GM12878 (cell line): ENCODE data around the gene CA11. TPM values are rescaled to one million over a fixed set of nuclear protein-coding genes. Genes with fewer than 3 reads are reported as not detected.

Source experiments
- ATAC-seq: fragments of 200-7000 bp; cut with Tn5 transposase; 3 replicates; pipeline ENCODE4 v1.9.1; 2020; ENCODE audit warnings: mild to moderate bottlenecking, moderate library complexity
- BruUV-seq: library from RNA; stranded (reverse); fragments of 400-500 nt; replicated peaks from 2 replicates; lab custom pipeline; 2021; lab: Mats Ljungman, UMichigan
- CTCF ChIA-PET: fragments of 300-600 bp; sonication (Branson Sonifier 250); formaldehyde crosslinking; extraction: SDS; loops from one replicate; lab custom pipeline; 2021; ENCODE audit warnings: inconsistent platforms; lab: Yijun Ruan, JAX
- POLR2A ChIA-PET: fragments of 350-600 bp; formaldehyde crosslinking; extraction: SDS; loops from one replicate; lab custom pipeline; 2021; ENCODE audit warnings: inconsistent platforms; lab: Charles Lee
- RAD21 ChIA-PET: fragments of 300-600 bp; sonication (Branson Sonifier 250); formaldehyde crosslinking; loops from one replicate; lab custom pipeline; 2023; ENCODE audit warnings: antibody characterized with exemption; ENCODE audit not compliant: unreplicated experiment; lab: Charles Lee
- SMC1A ChIA-PET: fragments of 300-600 bp; sonication (Branson Sonifier 250); formaldehyde crosslinking; loops from one replicate; lab custom pipeline; 2023; ENCODE audit not compliant: unreplicated experiment, uncharacterized antibody; lab: Charles Lee
- DNase-seq: peaks from one replicate; pipeline ENCODE4 v3.0.0-alpha.2; 2011; ENCODE audit warnings: low read depth, low spot score
- FAIRE-seq: peaks from 3 replicates; lab custom pipeline; 2011; peaks lifted over from hg19 to GRCh38; lab: Jason Lieb, UNC
- H2AFZ ChIP-seq: 2 replicates; pipeline ENCODE4 v1.6.0; 2011; ENCODE audit warnings: low read depth, low read length, control low read depth; ENCODE audit not compliant: control insufficient read depth
- H3K27ac ChIP-seq: 2 replicates; pipeline ENCODE4 v1.5.1; 2011; ENCODE audit warnings: control low read depth; ENCODE audit not compliant: control insufficient read depth, insufficient read depth
- H3K27me3 ChIP-seq, 2 experiments: replicated peaks in 1 of 2; 2 replicates each; pipeline versions ENCODE4 v1.6.0 to v1.6.1; 2011; ENCODE audit warnings: low read length in 1 of 2; ENCODE audit not compliant: control insufficient read depth in 2 of 2, insufficient read depth in 2 of 2
- H3K36me3 ChIP-seq, 2 experiments: 2 replicates each; pipeline ENCODE4 v1.5.1; 2011; ENCODE audit warnings: low read length in 1 of 2; ENCODE audit not compliant: control insufficient read depth in 2 of 2, insufficient read depth in 2 of 2
- H3K4me1 ChIP-seq: 2 replicates; pipeline ENCODE4 v1.6.1; 2011; ENCODE audit warnings: mild to moderate bottlenecking, low read length, moderate library complexity, mixed read lengths; ENCODE audit not compliant: control insufficient read depth, insufficient read depth
- H3K4me2 ChIP-seq: 2 replicates; pipeline ENCODE4 v1.6.0; 2011; ENCODE audit warnings: control low read depth; ENCODE audit not compliant: control insufficient read depth, insufficient read depth
- H3K4me3 ChIP-seq: fragments of 200-600 bp; sonication (generic); 2 replicates; pipeline ENCODE4 v1.5.1; 2016
- H3K79me2 ChIP-seq: 2 replicates; pipeline ENCODE4 v1.6.0; 2011; ENCODE audit warnings: low read length; ENCODE audit not compliant: control insufficient read depth, insufficient read depth
- H3K9ac ChIP-seq: 2 replicates; pipeline ENCODE4 v1.8.0; 2011; ENCODE audit warnings: low read length, control low read depth, mixed read lengths; ENCODE audit not compliant: control insufficient read depth, insufficient read depth
- H3K9me3 ChIP-seq: replicated peaks from 3 replicates; pipeline ENCODE4 v1.5.1; 2011; ENCODE audit warnings: mild to moderate bottlenecking, low read length; ENCODE audit not compliant: control insufficient read depth, insufficient read depth
- H4K20me1 ChIP-seq: 2 replicates; pipeline ENCODE4 v1.6.0; 2011; ENCODE audit not compliant: control insufficient read depth, insufficient read depth
- BHLHE40 ChIP-seq, 2 experiments: fragments of 450-650 bp in 1 of 2; IDR thresholded peaks; 2 replicates each; pipeline ENCODE4 v1.6.1; 2011 to 2017; ENCODE audit warnings: low read depth in 2 of 2, borderline replicate concordance in 1 of 2, improper control_type of control experiment in 1 of 2, low read length in 1 of 2, mild to moderate bottlenecking in 1 of 2
- CBFB ChIP-seq: IDR thresholded peaks from 2 replicates; pipeline ENCODE4 v1.6.1; 2016; ENCODE audit warnings: antibody characterized with exemption, low read depth
- CEBPB ChIP-seq, 2 experiments: fragments of 150-350 bp in 1 of 2; IDR thresholded peaks; 2 replicates each; pipeline ENCODE4 v1.6.1; 2012 to 2014; ENCODE audit warnings: low read depth in 2 of 2, low read length in 2 of 2, borderline replicate concordance in 1 of 2, inconsistent platforms in 1 of 2
- CHD2 ChIP-seq: IDR thresholded peaks from 2 replicates; pipeline ENCODE4 v1.6.1; 2011; ENCODE audit warnings: low read depth, low read length, improper control_type of control experiment, borderline replicate concordance
- CHD4 ChIP-seq: fragments of 200-600 bp; sonication (generic); IDR thresholded peaks from 2 replicates; pipeline ENCODE4 v1.6.1; 2016; ENCODE audit warnings: mild to moderate bottlenecking
- ESRRA ChIP-seq: IDR thresholded peaks from 2 replicates; pipeline ENCODE4 v1.6.1; 2012; ENCODE audit warnings: mild to moderate bottlenecking, low read length, improper control_type of control experiment
- GATAD2B ChIP-seq: fragments of 450-650 bp; conservative IDR thresholded peaks from 2 replicates; pipeline ENCODE4 v1.6.1; 2017; ENCODE audit warnings: low read depth, mild to moderate bottlenecking, moderate library complexity
- HSF1 ChIP-seq: fragments of 150-350 bp; IDR thresholded peaks from 2 replicates; pipeline ENCODE4 v1.6.1; 2014; ENCODE audit warnings: mild to moderate bottlenecking, low read depth, low read length
- MLLT1 ChIP-seq: fragments of 450-650 bp; IDR thresholded peaks from 2 replicates; pipeline ENCODE4 v1.6.1; 2016; ENCODE audit warnings: mild to moderate bottlenecking
- MYC ChIP-seq: IDR thresholded peaks from 2 replicates; pipeline ENCODE4 v1.6.1; 2011; ENCODE audit warnings: mild to moderate bottlenecking, low read length, moderate library complexity, inconsistent platforms; ENCODE audit not compliant: insufficient read depth, insufficient replicate concordance, insufficient read length, severe bottlenecking
- PKNOX1 ChIP-seq: fragments of 450-650 bp; IDR thresholded peaks from 2 replicates; pipeline ENCODE4 v1.6.1; 2016; ENCODE audit warnings: mild to moderate bottlenecking
- POLR2A ChIP-seq: IDR thresholded peaks from 2 replicates; pipeline ENCODE4 v1.6.1; 2011; ENCODE audit warnings: low read depth, mild to moderate bottlenecking, low read length
- RB1 ChIP-seq: fragments of 450-650 bp; formaldehyde crosslinking; IDR thresholded peaks from 2 replicates; pipeline ENCODE4 v1.6.1; 2017; ENCODE audit warnings: mild to moderate bottlenecking, borderline replicate concordance
- RELB ChIP-seq: fragments of 450-650 bp; IDR thresholded peaks from 2 replicates; pipeline ENCODE4 v1.6.1; 2017; ENCODE audit warnings: low read depth, mild to moderate bottlenecking, moderate library complexity
- RFX5 ChIP-seq: IDR thresholded peaks from 2 replicates; pipeline ENCODE4 v1.6.1; 2011; ENCODE audit warnings: low read depth, low read length, improper control_type of control experiment
- RUNX3 ChIP-seq: IDR thresholded peaks from 2 replicates; pipeline ENCODE4 v1.6.1; 2012; ENCODE audit warnings: low read length, inconsistent platforms
- WGBS: methylation state at CpG from one replicate; pipeline ENCODE4 v1.1.6; 2016; ENCODE audit warnings: low lambda C conversion rate; ENCODE audit not compliant: insufficient replicate concordance, insufficient coverage; ENCODE audit errors: missing lambda C conversion rate; 5-methylcytosine and 5-hydroxymethylcytosine counted together
- in situ Hi-C: fragments of 300-500 bp; cut with MboI; formaldehyde crosslinking; loops from 9 replicates; pipeline ENCODE4 v1.14.3; 2018; ENCODE audit warnings: mixed read lengths
- intact Hi-C: fragments of 100-400 bp; cut with micrococcal nuclease; formaldehyde crosslinking; loops from one replicate; pipeline ENCODE4 v1.14.2; 2022; ENCODE audit not compliant: unreplicated experiment
- polyA plus RNA-seq, 11 experiments: library from polyadenylated mRNA; depleted of rRNA in 4 of 11; unstranded in 6 of 11; stranded (reverse) in 5 of 11; fragments of >200 nt; fragmentation: Nextera tagmentation in 4 of 11; fragmentation: Illumina TruSeq in 1 of 11; extraction: Ambion mirVana in 4 of 11; extraction: Trizol in 1 of 11; gene quantifications; 1 replicate in 1 of 11; 2 replicates in 10 of 11; pipeline versions ENCODE4 v1.2.1 to v1.2.3, GENCODE V29; 2011 to 2016; ENCODE audit warnings: inconsistent platforms in 2 of 11, missing spikeins in 2 of 11, low read depth in 1 of 11
- total RNA-seq, 4 experiments: library from RNA; depleted of rRNA in 3 of 4; stranded (reverse); fragments of >200 nt in 3 of 4; fragmentation: Illumina TruSeq in 1 of 4; extraction: Trizol in 1 of 4; gene quantifications; 2 replicates each; pipeline versions ENCODE4 v1.2.1 to v1.2.3, GENCODE V29; 2013 to 2021

The CA11 gene
- total and polyA plus RNA-seq, 10 of the 15 experiments (the other 5 are each of a cell fraction or from before 2014, with no cell fraction given): 1.7 to 7.5 (median 2.4) TPM

GRCh38 chr19:48660852-48661710 lies 15.1 kb upstream of the CA11 start:
- CTCF ChIA-PET: interaction anchor here (1.0 to 3.6 kb wide), 2 partner anchors 14 to 52 kb away, joined by 3 to 20 read pairs; no protein-coding TSS in a partner anchor
- peak overlapping the region; percentile 90 for H3K4me2 ChIP-seq
- 28% methylated on average over 34 of the region's 35 CpGs for WGBS
- RAD21 ChIA-PET: interaction anchor here (0.9 kb wide), 1 partner anchor 15 kb away, joined by 4 read pairs; the partner anchor contains the start of gene CA11
- H3K79me2 ChIP-seq: no peaks in the 10 kb centered on the region
- BruUV-seq: no TSS peak
- H3K27ac ChIP-seq: peak overlapping the region; percentile 96
- peak overlapping the region; percentile 98 for H2AFZ ChIP-seq
- peak; percentile 83 for DNase-seq
- H3K36me3 ChIP-seq: no peaks in the 10 kb centered on the region
- no peaks in the 10 kb centered on the region for H4K20me1 ChIP-seq
- FAIRE-seq: peak; percentile 100
- ATAC-seq: peak; percentile 97
- H3K9me3 ChIP-seq: no peaks in the 10 kb centered on the region; the same call in 2 of the 3 replicates
- in situ Hi-C loops: no loop called here
- intact Hi-C loops: loop anchor here (5.0 kb wide), 1 partner anchor 121 kb away; no protein-coding TSS in a partner anchor
- no peaks in the 10 kb centered on the region for H3K27me3 ChIP-seq
- SMC1A ChIA-PET: no interaction called here
- peak overlapping the region; percentile 51 for H3K9ac ChIP-seq
- peak overlapping the region; percentile 1; the same call in 1 of the 2 replicates for H3K4me3 ChIP-seq
- H3K4me1 ChIP-seq: peaks cover 9% of the 10 kb centered on the region
- POLR2A ChIA-PET: interaction anchor here (0.7 kb wide), 1 partner anchor 16 kb away, joined by 3 read pairs; no protein-coding TSS in a partner anchor
- TF ChIP-seq CHD4 (no peak), RB1 (peak; percentile 100), HSF1 (peak; percentile 80; the same call in 1 of the 2 replicates), ESRRA (no peak), CHD2 (0 out of 2 replicates have a peak, but pooled peaks have one; percentile 34), GATAD2B (0 out of 2 replicates have a peak, but pooled peaks have one; percentile 14), MLLT1 (peak; percentile 85), RELB (0 out of 2 replicates have a peak, but pooled peaks have one; percentile 29), RUNX3 (peak; percentile 49), PKNOX1 (peak; percentile 31; the same call in 1 of the 2 replicates), BHLHE40 (IDR thresholded peaks at IDR 0.05; ENCODE audit: borderline replicate concordance in 1 of 2, low read depth in 2 of 2, low read length in 1 of 2) (peak; percentile 56 to 71; a peak in 3 of 4 replicates), CBFB (no peak), CEBPB (IDR thresholded peaks at IDR 0.05; ENCODE audit: borderline replicate concordance in 1 of 2, low read depth in 2 of 2, low read length in 2 of 2) (peak in 1 of 2 experiments; percentile 59; a peak in 1 of 4 replicates), POLR2A (peak; percentile 22; the same call in 1 of the 2 replicates), RFX5 (peak; percentile 98), MYC (no peak)
